ENCODE results near the gene SPACA4.
A peak's percentile ranks its signal among the peaks of the same experiment; 100 is the strongest.

SPACA4 gene

DNA sequence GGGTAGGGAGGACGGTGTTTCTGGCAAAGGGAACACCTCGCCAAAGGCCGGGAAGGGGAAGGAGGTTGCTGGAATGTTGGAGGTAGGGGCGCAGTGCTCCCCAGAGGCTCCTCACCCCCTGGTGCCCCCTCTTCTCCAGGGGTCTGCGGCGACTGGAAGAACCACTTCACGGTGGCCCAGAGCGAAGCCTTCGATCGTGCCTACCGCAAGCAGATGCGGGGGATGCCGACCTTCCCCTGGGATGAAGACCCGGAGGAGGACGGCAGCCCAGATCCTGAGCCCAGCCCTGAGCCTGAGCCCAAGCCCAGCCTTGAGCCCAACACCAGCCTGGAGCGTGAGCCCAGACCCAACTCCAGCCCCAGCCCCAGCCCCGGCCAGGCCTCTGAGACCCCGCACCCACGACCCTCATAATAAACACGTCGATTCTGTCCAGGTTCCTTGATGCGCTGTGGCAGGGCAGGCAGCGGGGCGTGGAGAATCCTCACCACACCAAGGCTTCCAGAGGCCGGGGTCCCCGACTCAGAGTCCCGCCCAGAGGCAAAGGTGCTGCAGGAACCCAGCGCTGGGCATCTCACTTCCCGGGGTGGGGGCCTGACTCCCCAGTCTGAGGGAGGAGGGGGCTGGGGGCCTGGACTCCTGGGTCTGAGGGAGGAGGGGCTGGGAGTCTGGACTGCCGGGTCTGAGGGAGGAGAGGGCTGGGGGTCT is 7.4 kb upstream of the SPACA4 start:
- no peak for DNase-seq

DNA sequence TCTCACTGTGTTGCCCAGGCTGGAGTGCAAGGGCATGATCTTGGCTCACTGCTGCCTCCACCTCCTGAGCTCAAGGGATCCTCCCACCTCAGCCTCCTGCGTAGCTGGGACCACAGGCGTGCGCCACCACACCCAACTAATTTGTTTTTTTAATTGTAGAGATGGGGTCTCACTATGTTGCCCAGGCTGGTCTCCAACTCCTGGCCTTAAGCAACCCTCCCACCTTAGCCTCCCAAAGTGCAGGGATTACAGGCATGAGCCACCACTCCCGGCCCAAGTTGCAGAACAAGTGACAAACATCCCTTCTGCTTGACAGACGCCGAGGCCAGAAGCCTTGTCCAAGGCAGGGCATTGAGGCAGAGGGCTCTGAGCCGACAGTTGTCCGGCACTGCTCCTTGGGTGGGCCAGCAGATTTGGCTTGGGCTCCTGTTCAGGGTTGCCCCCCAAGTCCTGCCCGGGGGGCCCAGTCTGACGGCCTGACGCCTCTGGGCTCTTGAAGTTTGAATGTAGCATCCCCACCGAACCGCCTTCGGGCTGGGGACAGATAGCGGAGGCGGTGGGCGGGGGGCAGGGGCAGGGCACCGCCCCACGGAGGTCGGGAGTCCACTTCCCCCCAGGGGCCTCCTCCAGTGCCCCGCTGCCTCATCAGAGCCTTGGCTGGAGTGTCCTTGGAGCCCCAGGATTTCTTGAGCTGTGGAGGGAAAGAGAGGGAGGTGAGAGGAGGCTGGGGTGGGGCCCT is 5.7 kb upstream of the SPACA4 start:
- DNase-seq: no peak

DNA sequence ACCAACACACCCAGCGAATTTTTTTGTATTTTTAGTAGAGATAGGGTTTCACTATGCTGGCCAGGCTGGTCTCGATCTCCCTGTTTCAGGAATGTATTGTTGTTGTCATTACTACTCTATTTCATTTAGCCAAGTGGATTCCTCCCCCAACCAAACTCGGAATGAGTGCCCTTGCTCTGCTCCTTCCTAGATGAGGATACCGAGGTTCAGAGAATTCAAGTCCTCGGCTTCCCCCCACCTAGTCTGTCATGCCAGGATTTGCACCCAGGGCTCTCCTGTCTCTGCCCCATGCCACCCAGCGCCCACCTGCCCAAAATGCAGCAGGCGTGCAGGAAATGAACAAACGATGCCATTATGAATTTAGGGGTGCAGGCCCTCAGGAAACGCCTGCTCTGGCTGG is 3.5 kb upstream of the SPACA4 start:
- no peak for DNase-seq

DNA sequence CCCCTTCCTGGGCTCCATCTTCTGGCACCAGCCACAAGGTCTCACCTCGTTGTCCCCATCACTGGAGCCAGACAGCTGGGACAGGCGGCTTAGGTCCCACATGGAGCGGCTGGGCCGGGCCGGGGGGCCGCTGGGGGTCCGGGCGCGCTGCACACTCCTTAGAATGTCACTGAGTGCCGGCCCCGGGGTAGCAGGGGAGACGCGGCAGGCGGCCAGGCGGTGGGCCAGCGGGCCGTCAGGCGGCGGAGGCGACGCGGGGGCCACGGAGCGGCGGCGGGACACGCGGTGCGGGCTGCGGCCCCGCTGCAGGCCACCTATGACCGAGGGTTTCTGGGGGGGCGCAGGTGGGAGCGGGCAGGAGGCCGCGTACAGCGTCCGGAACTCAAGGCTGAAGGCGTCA is 3.1 kb upstream of the SPACA4 start:
- no peak for DNase-seq

DNA sequence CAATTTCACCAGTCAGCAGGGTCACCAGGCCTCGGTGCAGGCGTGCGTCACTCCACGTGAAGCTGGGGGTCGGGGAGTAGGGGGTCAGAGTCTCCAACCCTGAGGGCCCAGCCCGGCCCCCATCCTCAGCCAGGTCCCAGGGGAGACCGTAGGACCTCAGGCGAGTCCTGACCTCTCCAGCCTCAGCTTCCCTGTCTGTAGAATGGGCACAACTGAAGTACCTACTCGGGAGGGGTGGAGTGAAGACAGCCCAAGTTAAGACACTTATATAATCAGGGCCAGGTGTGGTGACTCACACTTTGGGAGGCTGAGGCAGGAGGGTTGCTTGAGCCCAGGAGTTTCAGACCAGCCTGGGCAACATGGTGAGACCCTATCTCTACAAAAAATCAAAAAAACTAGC is 2.7 kb upstream of the SPACA4 start:
- DNase-seq: no peak

DNA sequence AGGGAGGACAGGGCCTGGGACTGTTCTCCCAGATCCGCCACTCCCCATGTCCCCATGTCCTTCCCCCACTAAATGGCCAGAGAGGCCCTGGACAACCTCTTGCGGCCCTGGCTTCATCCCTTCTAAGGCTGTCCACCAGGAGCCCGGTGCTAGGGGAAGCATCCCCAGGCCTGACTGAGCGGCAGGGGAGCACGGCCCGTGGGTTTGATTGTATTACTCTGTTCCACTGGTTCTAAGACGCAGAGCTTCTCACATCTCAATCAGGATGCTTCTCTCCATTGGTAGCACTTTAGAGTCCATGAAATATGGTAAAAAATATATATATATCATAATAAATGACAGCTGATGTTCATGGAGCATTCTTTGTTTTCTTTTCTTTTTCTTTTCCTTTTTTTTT is 815 bp downstream of the SPACA4 start:
- no peak for DNase-seq

DNA sequence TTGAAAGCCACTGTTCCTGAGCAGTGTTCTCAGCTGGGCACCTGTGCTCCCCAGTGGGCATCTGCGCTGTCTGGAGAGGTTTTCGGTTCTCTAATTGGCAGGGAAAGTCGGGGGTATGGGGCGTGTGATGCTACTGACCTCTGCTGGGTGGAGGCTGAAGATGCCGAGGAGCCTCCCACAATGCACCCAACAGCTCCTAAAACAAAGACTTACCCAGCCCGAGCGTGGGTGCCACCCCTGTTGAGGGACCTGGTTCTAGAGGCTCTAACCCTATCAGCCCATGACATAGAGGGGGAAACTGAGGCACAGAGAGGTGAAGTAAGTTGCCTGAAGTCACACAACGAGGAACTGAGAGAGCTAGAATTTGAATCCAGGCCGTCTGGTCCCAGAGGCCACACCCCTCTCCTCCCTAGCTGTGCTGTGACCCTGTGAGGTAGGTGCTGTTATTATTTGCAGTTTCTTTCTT is 2.3 kb downstream of the SPACA4 start:
- peak; percentile 80 for DNase-seq

DNA sequence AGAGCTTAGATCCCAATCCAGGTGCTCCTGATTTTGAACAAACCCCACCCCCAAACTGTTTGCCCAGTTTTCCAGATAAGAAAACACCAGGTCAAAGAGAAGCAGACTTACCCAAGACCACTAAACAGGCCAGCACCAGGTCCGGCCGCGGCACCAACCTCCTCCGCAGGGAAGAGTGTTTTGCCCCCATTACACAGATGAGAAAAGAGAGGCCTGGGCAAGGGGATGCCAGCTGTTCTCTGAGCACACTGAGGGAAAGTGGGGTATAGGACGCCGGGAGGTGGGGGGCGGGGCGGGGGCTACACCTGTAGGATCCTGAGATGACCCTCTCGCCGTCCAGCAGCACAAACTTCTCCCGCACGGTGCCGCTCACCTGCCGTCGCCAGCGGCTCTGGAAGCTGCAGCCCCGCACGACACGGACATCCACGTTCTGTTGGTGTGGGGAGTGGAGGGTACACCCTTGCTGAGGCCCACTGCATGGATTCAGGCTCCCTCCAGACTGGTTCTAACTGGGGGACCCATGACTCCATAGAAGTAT is 3.1 kb downstream of the SPACA4 start:
- no peak for DNase-seq

DNA sequence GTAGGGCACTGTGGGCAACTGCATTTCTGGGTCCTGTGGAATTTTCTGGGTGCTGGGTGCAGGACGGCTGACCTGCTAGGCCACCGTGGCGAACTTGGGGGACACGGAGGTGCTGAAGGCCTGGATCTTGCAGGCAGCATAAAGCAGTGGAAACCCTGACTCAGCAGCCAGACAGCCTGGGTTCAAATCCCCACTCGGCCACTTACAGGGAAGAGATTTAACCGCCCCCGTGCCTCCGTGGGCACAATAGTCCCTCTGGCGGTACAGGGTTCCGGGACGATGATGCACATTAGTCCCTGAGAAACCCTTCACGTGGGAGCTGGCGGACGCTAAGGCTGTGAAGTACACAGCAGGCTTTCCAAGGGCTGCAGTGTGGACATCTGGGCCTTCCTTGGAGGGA is 5.3 kb downstream of the SPACA4 start:
- no peak for DNase-seq

DNA sequence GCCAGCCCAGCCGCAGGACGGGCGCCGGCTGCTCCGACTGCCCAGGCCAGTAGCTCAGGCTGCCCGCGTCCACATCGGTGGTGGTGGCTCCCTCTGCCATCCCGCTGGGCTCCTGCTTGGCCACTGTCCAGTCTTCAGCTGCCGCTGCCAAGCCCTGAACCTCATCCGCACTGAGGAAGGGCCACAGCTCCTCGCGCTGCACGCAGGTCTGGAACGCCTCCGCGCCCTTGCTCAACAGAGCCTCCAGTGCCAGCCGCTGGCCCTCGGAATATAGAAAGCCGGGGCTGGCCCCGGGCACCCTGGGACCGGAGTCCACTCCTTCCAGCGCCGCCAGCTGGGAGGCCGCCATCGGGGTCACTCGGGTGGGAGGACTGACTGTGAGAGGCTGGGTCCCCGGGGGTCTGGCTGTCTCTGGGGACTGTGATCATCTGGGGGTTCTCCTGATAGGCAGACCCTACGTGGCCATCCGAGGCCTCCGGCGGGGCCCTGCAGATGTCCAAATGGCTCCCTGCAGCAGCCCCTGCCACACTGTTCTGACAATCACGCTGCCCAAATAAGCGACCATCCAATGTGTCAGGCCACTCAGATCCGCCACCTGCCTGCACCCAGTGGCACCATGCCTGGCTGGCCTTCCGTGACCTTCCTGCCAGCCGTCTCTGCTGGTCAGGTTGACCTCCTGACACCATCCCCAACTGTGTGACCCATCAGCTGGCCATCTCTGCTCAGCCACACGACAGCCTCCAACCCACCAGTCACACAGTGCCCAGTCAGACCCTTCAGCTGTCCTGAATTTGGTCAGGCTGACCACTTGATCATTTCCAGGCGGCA is 6.7 kb downstream of the SPACA4 start:
- no peak for DNase-seq

DNA sequence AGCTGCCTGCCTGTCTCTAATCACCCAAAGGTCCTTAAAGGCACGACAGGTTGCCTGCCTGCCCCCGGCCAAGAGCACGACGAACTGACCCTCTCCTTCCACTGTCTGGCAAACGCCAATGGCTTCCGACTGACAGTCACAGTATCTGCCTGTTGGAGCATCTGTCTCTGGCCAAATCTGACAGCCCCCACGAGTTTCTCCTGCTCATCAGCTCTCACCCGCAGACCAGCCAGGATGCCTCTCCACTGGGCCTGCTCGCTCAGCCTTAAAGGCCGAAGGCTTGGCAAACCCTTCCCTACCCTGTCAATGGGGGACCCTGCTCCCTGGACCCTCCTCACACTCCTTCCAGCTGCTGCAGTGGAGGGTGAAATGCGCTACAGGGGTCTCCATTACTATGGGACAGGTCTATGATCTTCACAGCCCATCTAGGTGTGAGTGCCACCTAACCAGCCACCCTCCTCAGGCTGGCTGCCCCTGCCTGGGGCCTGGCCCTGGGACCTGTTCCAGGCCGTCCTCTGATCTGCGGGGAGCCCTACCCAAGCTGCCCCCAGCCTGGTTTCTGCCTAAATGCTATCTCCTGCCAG is 7.4 kb downstream of the SPACA4 start:
- DNase-seq: no peak

DNA sequence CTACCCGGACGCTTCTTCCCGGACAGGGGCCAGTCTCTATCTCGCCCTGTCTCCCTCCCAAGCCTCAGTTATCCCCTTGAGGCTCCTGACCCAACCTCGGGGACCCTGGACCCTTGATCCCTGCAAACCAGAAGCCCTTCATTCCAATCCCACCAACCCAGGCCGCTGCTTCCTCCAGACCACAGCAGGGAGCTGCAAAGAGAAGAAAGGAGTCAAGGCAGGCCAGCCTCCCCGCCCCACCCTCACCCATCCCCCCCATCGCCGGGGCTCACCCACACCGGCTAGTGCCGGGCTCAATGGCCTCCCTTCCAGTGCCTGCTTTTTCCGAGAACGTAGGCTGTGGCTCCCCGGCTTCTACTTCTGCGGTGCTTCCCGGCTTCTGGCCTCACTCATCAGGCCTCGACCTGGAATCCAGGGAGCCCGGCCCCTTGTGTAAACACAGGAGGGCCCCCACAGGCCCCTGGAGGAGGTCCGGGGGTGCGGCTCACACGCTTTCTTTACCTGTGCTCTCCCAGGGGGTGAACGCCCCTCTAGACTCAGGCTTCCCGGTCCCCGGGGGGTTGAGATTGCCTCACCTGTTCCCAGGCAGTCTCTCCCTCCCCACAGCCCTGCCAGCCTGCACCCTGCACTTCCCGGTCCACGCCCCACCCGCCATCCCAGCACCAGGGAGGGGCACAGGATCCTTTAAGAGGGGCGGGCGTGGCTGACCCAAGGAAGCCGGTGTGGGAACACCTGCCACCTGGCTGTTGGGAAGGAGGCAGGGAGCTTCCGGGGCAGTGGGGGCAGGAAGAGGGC is 8.1 kb downstream of the SPACA4 start, which contains the start of gene FAM83E:
FAM83E (minus strand) TSS at position 641 of the 795 bp plus-strand sequence. CDS start 1,704 bp downstream, outside the sequence.
- DNase-seq: peak; percentile 66

DNA sequence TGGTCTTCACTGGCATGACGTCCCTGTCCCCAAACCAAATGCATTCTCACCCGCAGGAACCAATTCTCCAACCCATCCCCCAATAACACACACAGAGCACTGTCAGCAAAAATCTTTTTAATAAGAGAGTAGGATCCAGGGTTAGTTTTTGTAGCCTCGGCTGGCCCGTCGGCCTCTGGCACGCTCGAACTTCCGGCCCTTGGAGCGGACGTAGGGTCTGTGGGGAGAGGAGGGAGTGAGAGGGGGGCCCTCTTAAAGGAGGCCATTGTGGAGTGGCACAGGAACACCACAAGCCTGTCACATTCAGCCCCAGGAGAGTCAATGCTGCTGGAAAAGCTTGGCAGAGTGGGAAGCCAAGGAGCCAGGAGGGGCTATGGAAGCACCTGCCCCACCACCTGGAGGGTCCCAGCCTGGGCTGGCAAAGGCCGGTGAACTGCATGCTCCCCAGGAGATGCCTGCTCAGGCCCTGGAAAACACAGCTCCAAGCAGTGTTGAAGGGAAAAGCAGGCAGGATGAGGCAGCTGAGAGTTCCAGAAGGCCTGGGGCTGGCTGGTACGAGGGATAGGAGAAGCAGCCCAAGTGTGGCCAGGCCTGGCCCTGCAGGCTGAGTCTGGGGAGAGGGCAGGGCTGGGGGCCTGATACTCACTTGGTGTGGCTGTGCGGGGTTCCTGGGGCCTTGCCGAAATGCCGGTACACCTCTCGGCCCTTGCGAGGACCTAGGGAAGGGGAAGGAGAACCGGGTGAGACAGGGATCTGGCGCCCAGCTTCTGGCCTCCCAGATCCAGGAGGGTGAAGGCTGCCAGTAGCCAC is 8.9 kb downstream of the SPACA4 start:
- DNase-seq: peak; percentile 17

DNA sequence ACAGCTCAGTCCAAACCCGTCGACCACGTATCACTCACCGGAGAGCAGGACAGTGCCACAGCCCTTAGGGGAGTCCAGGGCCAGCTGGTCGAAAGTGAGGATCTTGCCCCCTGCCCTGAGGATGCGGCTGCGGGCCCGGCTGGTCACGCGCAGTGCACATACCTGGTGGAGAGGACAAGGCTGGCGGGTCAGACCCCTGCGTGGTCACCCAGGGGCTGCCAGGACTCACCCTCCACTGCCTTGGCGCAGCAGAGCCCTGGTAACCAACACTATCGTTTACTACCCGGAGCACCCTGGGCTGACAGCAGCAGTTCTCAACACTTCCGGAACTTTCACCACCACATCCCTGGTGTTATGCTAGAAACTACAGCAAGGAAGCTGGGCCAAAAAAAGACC is 9.5 kb downstream of the SPACA4 start:
- no peak for DNase-seq

DNA sequence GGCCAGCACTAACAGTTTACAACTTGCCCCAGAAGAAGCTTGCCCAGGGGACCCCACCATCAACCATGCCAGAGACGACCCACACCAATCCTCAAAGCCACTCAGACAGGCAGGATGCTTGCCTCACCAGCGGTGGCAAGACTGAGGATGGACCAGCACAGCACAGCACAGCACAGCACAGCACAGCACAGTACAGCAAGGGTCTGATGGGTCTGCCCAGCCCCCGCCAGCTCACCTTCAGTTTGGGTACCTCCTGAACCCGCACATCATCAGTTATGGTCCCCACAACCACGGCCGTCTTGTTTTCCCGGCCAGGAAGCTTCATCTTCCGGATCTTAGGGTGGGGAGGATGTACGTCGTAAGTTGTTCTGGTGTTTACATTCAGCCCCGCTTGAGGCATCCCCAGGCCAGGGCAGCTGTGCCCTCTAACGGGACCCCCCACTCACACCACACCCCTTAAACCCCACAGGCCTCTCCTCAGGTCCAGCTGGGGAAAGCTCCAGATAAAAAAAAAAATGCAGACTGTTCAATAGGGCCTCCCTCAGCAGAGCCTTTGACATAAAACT is 10.0 kb downstream of the SPACA4 start:
- no peak for DNase-seq

DNA sequence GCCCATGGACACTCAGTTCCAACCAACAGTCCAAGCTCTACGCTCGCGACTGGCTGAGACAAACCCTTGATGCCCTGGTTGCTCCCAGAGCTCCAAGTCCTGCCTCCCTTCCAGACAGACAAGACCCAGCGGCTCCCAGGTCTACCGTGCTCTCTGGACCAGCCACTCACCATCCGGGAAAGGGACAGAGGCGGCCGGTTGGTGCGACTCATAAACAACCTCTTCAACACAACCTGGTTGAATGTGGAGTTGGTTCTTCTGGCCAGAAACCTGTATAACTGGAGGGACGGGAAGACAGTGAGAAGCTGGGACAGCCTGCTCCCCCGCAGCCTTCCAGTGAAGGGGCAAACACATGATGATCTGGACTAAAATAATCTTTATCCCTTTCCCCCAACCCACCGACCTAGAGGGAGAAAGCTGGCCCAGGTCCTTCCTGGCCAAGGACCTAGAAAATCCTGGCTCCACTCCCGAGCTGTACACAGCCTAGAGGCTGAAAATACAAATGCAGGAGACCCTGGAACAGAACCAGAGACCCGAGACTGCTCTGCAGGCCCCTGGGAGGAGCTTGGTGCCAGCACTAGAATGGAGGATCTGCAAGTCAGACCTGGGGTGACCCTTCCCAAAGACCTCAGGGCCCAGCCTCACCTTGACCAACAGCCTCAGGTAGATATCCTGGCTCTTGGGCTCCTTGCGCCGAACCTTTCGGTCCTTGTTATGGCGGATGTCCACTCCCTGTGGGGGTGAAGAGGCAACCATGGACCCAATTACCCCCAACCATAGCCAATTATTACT is 10.8 kb downstream of the SPACA4 start:
- no peak for DNase-seq

DNA sequence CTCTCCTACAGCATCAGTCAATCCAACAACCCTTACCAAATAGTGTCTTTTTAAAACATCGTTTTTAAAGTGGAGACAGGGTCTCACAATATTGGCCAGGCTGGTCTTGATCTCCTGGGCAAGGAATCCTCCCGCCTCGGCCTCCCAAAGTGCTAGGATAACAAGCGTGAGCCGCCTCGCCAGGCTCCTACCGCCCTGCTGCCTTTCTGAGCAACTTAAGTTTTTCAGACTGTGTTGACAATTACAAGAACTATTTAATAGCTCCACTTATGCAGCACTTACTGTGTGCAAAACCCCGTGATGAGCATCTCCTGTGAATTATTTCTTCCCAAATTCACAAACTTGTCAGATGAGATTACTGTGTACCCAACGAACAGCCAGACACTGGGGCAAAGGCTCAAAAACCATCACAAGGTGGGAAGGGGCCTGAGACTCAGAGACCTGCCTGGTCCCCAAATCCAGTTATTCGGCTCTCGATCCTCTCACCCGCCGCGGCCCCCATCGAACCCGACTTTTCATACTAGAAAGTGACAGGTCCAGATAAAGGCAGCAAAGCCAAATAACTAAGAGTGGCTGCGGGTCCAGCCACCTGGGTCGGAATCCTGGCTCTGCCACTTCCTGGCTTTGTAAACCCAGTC is 11.9 kb downstream of the SPACA4 start:
- DNase-seq: no peak

DNA sequence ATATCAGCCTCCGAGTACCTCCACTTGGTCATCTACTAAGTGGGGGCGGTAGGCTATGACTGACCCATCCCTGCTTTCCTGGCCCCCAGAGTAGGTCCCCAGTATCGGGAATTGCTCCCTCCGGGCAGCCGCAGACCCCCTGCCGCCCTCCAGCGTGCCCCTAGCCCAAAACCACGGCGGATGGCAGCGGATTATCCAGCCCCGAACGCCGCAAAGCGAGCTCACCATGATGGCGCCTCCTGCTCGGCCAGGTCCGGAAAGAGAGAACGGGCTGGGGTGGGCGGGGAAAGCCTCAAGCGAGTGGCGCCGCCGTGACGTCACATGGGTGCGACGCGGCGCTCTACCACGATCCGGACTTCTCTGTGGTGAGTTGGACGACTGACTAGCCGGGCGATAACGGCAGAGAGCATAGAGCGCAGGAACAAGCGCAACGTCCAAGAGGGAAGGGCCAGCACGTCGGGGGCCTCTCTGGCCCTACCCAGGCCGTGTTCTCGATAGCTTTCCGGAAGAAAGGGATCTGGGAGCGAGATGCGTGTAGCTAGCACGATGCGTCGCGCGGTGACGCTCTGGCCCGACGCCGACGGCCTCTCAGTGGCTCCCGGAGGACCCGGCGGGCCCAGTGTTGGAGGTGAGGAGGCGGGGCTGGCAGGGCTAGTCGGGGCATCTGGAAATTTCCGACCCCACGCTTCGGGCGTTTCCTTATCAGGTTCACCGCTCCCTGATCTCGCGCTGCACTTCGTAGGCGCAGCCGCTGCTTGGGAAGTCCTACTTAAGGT is 12.6 kb downstream of the SPACA4 start, which contains the start of the genes RPL18 and SPHK2:
RPL18 (minus strand) TSS at position 263 of the 776 bp plus-strand sequence; CDS start at position 228, 35 bp downstream.
SPHK2 (plus strand) TSS at position 591 of the 776 bp plus-strand sequence. CDS start 1,009 bp downstream, outside the sequence.
- DNase-seq: peak; percentile 100
